Measurements from ENCODE around the gene ZFPM1. TPM values are rescaled to one million over a fixed set of nuclear protein-coding genes. Genes with fewer than 3 reads are reported as not detected.

ZFPM1 gene
- polyA plus RNA-seq, 1 experiment: 0.22 TPM

GRCh38 chr16:88489163-88489741 is 36.2 kb downstream of the ZFPM1 start:
- ChIA-PET CTCF (interaction anchor here (0.6 kb wide), 1 partner anchor 81 kb away, joined by 3 read pairs; the partner anchor contains the start of gene ZC3H18), POLR2A (no interaction called here)
- no peak for TF ChIP-seq CTCF (IDR thresholded peaks at IDR 0.05; ENCODE audit: insufficient read depth, low read depth, low read length)
- peaks cover 7% of the 10 kb centered on the region for H3K36me3 ChIP-seq (ENCODE audit: control insufficient read depth, insufficient read depth, low read length)
- no peaks in the 10 kb centered on the region for H3K27me3 ChIP-seq (ENCODE audit: control insufficient read depth, insufficient read depth, low read length)
- no peak overlapping the region for H3K4me3 ChIP-seq (ENCODE audit: low read depth, low read length)
- DNase-seq (ENCODE audit: low read depth): no peak

GRCh38 chr16:88491001-88491559 is 38.0 kb downstream of the ZFPM1 start:
- H3K27me3 ChIP-seq (ENCODE audit: control insufficient read depth, insufficient read depth, low read length): no peaks in the 10 kb centered on the region
- POLR2A ChIA-PET: no interaction called here
- DNase-seq (ENCODE audit: low read depth): no peak
- CTCF ChIA-PET: interaction anchor here (0.6 kb wide), 1 partner anchor 11 kb away, joined by 3 read pairs; no protein-coding TSS in a partner anchor
- TF ChIP-seq CTCF (IDR thresholded peaks at IDR 0.05; ENCODE audit: insufficient read depth, low read depth, low read length): no peak
- H3K36me3 ChIP-seq (ENCODE audit: control insufficient read depth, insufficient read depth, low read length): peaks cover 6% of the 10 kb centered on the region
- H3K4me3 ChIP-seq (ENCODE audit: low read depth, low read length): no peak overlapping the region

GRCh38 chr16:88491560-88492310 is 38.7 kb downstream of the ZFPM1 start:
- no peak for TF ChIP-seq CTCF (IDR thresholded peaks at IDR 0.05; ENCODE audit: insufficient read depth, low read depth, low read length)
- ChIA-PET CTCF (interaction anchor here (0.6 kb wide), 1 partner anchor 10 kb away, joined by 3 read pairs; no protein-coding TSS in a partner anchor), POLR2A (no interaction called here)

GRCh38 chr16:88493879-88494278 is 40.8 kb downstream of the ZFPM1 start:
- no peaks in the 10 kb centered on the region for H3K36me3 ChIP-seq (ENCODE audit: control insufficient read depth, insufficient read depth, low read length)
- no peak for TF ChIP-seq CTCF (IDR thresholded peaks at IDR 0.05; ENCODE audit: insufficient read depth, low read depth, low read length)
- DNase-seq (ENCODE audit: low read depth): no peak
- no peaks in the 10 kb centered on the region for H3K27me3 ChIP-seq (ENCODE audit: control insufficient read depth, insufficient read depth, low read length)
- CTCF ChIA-PET: interaction anchor here (0.6 to 0.8 kb wide), 2 partner anchors 12 to 300 kb away, joined by 3 read pairs; no protein-coding TSS in a partner anchor
- POLR2A ChIA-PET: no interaction called here
- H3K4me3 ChIP-seq (ENCODE audit: low read depth, low read length): no peak overlapping the region

More at GRCh38 chr16:88491560-88492310, 38.7 kb downstream of the ZFPM1 start:
- DNase-seq (ENCODE audit: low read depth): no peak
- H3K36me3 ChIP-seq (ENCODE audit: control insufficient read depth, insufficient read depth, low read length): peaks cover 2% of the 10 kb centered on the region; the same call in 1 of the 2 replicates
- H3K4me3 ChIP-seq (ENCODE audit: low read depth, low read length): no peak overlapping the region
- no peaks in the 10 kb centered on the region for H3K27me3 ChIP-seq (ENCODE audit: control insufficient read depth, insufficient read depth, low read length)
